OCI-LY1 (cell line): ENCODE measurements around the gene MARK2.

Experiments
- H2AFZ ChIP-seq: fragments of 200-600 bp; sonication (generic), shearing (Covaris generic); 2 replicates; pipeline ENCODE4 v1.6.0; 2014; ENCODE audit warnings: antibody characterized with exemption, mild to moderate bottlenecking, low read length
- H3F3A ChIP-seq: fragments of 200-600 bp; sonication (generic), shearing (Covaris generic); 2 replicates; pipeline ENCODE4 v1.6.0; 2014; ENCODE audit warnings: mild to moderate bottlenecking, antibody characterized with exemption, low read length, moderate library complexity; ENCODE audit not compliant: insufficient read depth
- H3K27ac ChIP-seq: fragments of 200-600 bp; sonication (generic); 2 replicates; pipeline ENCODE4 v1.5.1; 2014; ENCODE audit warnings: low read length, mixed run types, mild to moderate bottlenecking, low read depth; ENCODE audit not compliant: poor library complexity, severe bottlenecking
- H3K27me3 ChIP-seq: fragments of 200-600 bp; sonication (generic); 2 replicates; pipeline ENCODE4 v1.6.0; 2014; ENCODE audit warnings: antibody characterized with exemption, mild to moderate bottlenecking, low read length, moderate library complexity; ENCODE audit not compliant: insufficient read depth
- H3K36me3 ChIP-seq: fragments of 200-600 bp; sonication (generic); 2 replicates; pipeline ENCODE4 v1.6.1; 2014; ENCODE audit warnings: mild to moderate bottlenecking, antibody characterized with exemption, low read length, moderate library complexity, mixed read lengths; ENCODE audit not compliant: insufficient read depth
- H3K4me1 ChIP-seq: fragments of 200-600 bp; sonication (generic); 2 replicates; pipeline ENCODE4 v1.5.1; 2014; ENCODE audit warnings: mild to moderate bottlenecking, low read length, moderate library complexity; ENCODE audit not compliant: insufficient read depth, severe bottlenecking
- H3K4me2 ChIP-seq: fragments of 200-600 bp; sonication (generic), shearing (Covaris generic); 2 replicates; pipeline ENCODE4 v1.6.1; 2014; ENCODE audit warnings: low read length
- H3K4me3 ChIP-seq: fragments of 200-600 bp; sonication (generic); 2 replicates; pipeline ENCODE4 v1.5.1; 2014; ENCODE audit warnings: low read length, low read depth, mild to moderate bottlenecking, mixed read lengths; ENCODE audit not compliant: poor library complexity, severe bottlenecking
- H3K79me2 ChIP-seq: fragments of 200-600 bp; shearing (Covaris generic); 2 replicates; pipeline ENCODE4 v1.6.1; 2016; ENCODE audit warnings: mixed run types, low read length, mixed read lengths; ENCODE audit not compliant: insufficient read depth
- H3K9ac ChIP-seq: fragments of 200-600 bp; sonication (generic), shearing (Covaris generic); 2 replicates; pipeline ENCODE4 v1.6.1; 2014; ENCODE audit warnings: mild to moderate bottlenecking, low read length, mixed read lengths
- H3K9me2 ChIP-seq: fragments of 200-600 bp; sonication (generic), shearing (Covaris generic); 2 replicates; pipeline ENCODE4 v1.6.1; 2014; ENCODE audit warnings: low read depth, mild to moderate bottlenecking, low read length, mixed read lengths
- H3K9me3 ChIP-seq: fragments of 200-600 bp; shearing (Covaris generic); 2 replicates; pipeline ENCODE4 v1.6.1; 2014; ENCODE audit warnings: low read length, mixed read lengths
- H4K20me1 ChIP-seq: fragments of 200-600 bp; sonication (generic), shearing (Covaris generic); 2 replicates; pipeline ENCODE4 v1.6.0; 2016; ENCODE audit warnings: mild to moderate bottlenecking, low read length; ENCODE audit not compliant: insufficient read depth
- EZH2 ChIP-seq: fragments of 200-600 bp; sonication (generic), shearing (Covaris generic); IDR thresholded peaks from 2 replicates; pipeline ENCODE4 v1.8.0; 2017; ENCODE audit warnings: borderline replicate concordance, mixed run types, mild to moderate bottlenecking, antibody characterized with exemption, low read length, moderate library complexity, mixed read lengths
- TF ChIP-seq, protein P1 (sequence below): fragments of 200-600 bp; sonication (generic), shearing (Covaris generic); IDR thresholded peaks from 2 replicates; pipeline ENCODE4 v1.5.1; 2017; ENCODE audit warnings: mild to moderate bottlenecking, antibody characterized with exemption, low read length, moderate library complexity, mixed read lengths

The MARK2 gene

DNA sequence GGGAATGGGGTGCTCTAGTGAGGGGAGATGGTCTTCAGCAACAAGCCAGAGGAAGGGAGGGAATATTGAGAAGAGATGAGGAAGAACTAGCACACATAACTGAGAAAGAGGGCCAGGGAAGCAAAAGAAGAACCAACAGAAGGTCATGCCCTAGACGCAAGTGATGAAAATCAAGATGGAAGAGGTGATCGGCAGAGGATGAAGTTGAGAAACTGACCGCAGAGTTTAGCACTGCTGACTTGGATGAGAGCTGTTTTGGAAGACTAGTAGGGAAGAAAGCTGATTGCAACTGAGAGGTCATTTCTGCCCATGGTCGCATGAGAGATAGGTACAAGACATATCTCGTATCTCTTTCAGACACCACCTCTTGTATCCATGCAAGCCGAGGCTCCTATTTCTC, 22.7 kb upstream of the MARK2 start:
- no peak overlapping the region for H2AFZ ChIP-seq
- no peak overlapping the region for H3K9ac ChIP-seq
- H3K9me2 ChIP-seq, result no peaks in the 10 kb centered on the region
- no peak for TF ChIP-seq EZH2
- no peaks in the 10 kb centered on the region for H4K20me1 ChIP-seq
- H3K9me3 ChIP-seq, result no peaks in the 10 kb centered on the region
- H3F3A ChIP-seq, result no peaks in the 10 kb centered on the region
- no peak overlapping the region for H3K27ac ChIP-seq
- H3K4me1 ChIP-seq, result peaks cover 18% of the 10 kb centered on the region
- no peak overlapping the region for H3K4me3 ChIP-seq
- H3K4me2 ChIP-seq, result no peak overlapping the region
- peaks cover 62% of the 10 kb centered on the region for H3K36me3 ChIP-seq
- H3K27me3 ChIP-seq, result no peaks in the 10 kb centered on the region
- H3K79me2 ChIP-seq, result peaks cover 23% of the 10 kb centered on the region

DNA sequence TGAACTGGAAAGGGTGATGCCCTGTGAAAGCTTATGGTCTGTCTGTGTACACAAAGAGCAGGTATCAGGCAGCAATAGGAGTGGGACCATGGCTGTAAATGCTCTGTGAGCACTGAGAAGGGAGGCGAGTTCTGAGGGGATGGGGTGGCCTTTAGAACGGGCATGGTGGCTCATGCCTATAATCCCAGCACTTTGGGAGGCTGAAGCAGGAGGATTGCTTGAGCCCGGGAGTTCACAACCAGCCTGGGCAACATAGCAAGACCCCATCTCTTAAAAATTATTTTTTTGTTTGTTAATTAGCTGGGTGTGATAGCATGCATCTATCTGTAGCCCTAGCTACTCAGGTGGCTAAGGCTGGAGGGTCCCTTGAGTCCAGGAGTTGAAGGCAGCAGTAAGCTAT, 22.2 kb upstream of the MARK2 start:
- Histone ChIP-seq H3K79me2 (peaks cover 23% of the 10 kb centered on the region), H3F3A (no peaks in the 10 kb centered on the region), H4K20me1 (no peaks in the 10 kb centered on the region), H3K27me3 (no peaks in the 10 kb centered on the region), H3K4me2 (no peak overlapping the region), H2AFZ (no peak overlapping the region), H3K27ac (no peak overlapping the region), H3K9me2 (no peaks in the 10 kb centered on the region), H3K4me3 (no peak overlapping the region), H3K36me3 (peaks cover 68% of the 10 kb centered on the region), H3K9me3 (no peaks in the 10 kb centered on the region), H3K9ac (no peak overlapping the region), H3K4me1 (peaks cover 18% of the 10 kb centered on the region)
- no peak for TF ChIP-seq EZH2
- TF ChIP-seq, protein P1, sequence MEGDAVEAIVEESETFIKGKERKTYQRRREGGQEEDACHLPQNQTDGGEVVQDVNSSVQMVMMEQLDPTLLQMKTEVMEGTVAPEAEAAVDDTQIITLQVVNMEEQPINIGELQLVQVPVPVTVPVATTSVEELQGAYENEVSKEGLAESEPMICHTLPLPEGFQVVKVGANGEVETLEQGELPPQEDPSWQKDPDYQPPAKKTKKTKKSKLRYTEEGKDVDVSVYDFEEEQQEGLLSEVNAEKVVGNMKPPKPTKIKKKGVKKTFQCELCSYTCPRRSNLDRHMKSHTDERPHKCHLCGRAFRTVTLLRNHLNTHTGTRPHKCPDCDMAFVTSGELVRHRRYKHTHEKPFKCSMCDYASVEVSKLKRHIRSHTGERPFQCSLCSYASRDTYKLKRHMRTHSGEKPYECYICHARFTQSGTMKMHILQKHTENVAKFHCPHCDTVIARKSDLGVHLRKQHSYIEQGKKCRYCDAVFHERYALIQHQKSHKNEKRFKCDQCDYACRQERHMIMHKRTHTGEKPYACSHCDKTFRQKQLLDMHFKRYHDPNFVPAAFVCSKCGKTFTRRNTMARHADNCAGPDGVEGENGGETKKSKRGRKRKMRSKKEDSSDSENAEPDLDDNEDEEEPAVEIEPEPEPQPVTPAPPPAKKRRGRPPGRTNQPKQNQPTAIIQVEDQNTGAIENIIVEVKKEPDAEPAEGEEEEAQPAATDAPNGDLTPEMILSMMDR, result no peak

DNA sequence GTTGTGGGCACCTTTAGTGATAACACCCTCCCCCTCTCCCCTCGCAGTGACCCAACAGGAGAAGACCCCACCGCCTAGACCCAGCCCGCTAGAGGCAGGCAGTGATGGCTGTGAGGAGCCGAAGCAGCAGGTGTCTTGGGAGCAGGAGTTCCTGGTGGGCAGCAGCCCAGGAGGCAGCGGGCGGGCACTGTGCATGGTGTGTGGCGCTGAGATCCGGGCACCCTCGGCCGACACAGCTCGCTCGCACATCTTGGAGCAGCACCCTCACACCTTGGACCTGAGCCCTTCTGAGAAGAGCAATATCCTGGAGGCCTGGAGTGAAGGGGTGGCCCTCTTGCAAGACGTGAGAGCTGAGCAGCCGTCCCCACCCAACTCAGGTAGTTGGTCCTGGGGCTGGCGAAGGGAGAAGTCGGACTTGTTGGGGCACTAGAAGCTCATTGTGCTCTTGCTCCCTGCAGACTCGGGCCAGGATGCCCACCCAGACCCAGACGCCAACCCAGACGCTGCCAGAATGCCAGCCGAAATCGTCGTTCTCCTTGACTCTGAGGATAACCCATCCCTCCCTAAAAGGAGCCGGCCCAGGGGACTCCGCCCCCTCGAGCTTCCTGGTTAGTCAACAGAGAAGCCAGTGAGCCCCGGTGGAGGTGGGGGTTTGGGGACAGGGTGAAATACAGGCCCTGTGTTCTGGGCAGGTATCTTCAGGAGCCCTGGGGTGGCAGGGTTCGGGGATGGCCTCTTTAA, 21.0 kb upstream of the MARK2 start:
- Histone ChIP-seq H3K4me3 (no peak overlapping the region), H3K27me3 (no peaks in the 10 kb centered on the region), H3K4me2 (no peak overlapping the region), H3K79me2 (peaks cover 23% of the 10 kb centered on the region), H2AFZ (no peak overlapping the region), H4K20me1 (no peaks in the 10 kb centered on the region), H3K9me3 (no peaks in the 10 kb centered on the region), H3K27ac (no peak overlapping the region), H3K36me3 (peaks cover 80% of the 10 kb centered on the region), H3F3A (no peaks in the 10 kb centered on the region), H3K9ac (no peak overlapping the region), H3K4me1 (peaks cover 14% of the 10 kb centered on the region), H3K9me2 (no peaks in the 10 kb centered on the region)
- TF ChIP-seq EZH2, result no peak
- TF ChIP-seq, protein P1, result no peak

DNA sequence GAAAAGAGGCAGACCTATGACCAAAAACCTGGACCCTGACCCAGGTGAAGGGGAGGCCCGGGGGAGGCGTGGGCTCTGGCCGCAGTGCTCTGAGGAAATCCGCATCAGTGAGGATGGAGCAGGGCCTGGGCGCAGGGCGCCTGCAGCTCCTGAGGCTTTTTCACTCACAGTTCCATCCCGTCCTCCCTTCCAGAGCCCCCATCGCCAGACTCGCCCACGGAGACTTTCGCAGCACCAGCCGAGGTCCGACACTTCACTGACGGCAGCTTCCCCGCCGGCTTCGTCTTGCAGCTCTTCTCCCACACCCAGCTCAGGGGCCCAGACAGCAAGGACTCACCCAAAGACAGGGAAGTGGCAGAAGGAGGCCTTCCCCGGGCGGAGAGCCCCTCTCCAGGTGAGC, 20.3 kb upstream of the MARK2 start:
- no peak overlapping the region for H3K27ac ChIP-seq
- H3K9me3 ChIP-seq, result no peaks in the 10 kb centered on the region
- TF ChIP-seq EZH2, result no peak
- TF ChIP-seq, protein P1, result no peak
- H3K27me3 ChIP-seq, result no peaks in the 10 kb centered on the region
- peaks cover 23% of the 10 kb centered on the region for H3K79me2 ChIP-seq
- no peak overlapping the region for H3K9ac ChIP-seq
- H3K36me3 ChIP-seq, result peaks cover 86% of the 10 kb centered on the region
- no peaks in the 10 kb centered on the region for H4K20me1 ChIP-seq
- no peak overlapping the region for H2AFZ ChIP-seq
- H3K4me2 ChIP-seq, result no peak overlapping the region
- H3K4me3 ChIP-seq, result no peak overlapping the region
- no peaks in the 10 kb centered on the region for H3F3A ChIP-seq
- no peaks in the 10 kb centered on the region for H3K9me2 ChIP-seq
- H3K4me1 ChIP-seq, result peaks cover 13% of the 10 kb centered on the region
